HG03159 (cell line): ENCODE results near the gene NUDT16L1.
"Not testable (repeated sequence)": the region's sequence is repeated elsewhere in the genome, so short reads cannot be mapped to it uniquely, and the experiment has no call there.

ENCODE experiments used
- ATAC-seq: cut with Tn5 transposase; IDR thresholded peaks from one replicate; pipeline ENCODE4 v1.9.1; 2021; ENCODE audit warnings: mild to moderate bottlenecking, moderate library complexity; ENCODE audit not compliant: unreplicated experiment

NUDT16L1 gene

DNA sequence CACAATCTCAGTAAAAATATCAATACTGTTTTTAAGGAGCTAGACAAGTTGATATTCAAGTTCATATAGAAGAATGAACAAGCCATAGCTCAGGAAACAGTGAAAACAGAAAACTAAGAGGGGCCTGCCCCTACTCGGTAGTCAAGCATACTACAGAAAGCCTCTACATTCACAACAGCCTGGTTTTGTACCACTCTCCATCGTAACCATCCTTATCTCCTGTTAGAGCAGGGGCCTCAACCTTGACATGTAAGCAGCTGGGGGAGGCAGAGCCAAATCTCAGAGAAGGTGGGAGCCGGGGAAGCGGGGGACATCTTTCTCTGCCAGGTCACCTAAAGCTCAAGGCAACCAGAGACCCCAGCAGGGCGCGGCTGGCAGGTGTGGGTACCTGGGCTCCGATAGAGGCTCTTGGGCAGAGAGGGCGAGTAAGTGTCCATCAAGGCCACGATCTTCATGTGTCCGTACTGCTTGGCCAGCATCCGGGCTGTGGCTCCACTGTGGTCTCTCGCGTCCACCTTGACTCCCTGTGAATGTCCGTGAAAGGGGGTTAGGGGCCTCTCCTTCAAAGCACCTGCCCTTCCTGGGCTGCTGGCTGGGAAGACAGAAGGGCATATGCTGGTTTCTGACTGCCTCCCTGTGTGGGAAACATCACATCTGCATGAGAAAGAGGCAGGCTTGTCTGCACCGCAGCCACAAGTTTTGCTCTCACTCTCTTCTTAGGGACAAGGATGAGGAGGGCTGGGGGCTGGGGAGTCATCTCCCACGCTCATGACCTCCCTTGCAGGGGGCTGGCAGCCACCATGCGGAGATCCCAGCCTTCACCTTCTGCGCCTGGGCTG, 20.5 kb downstream of the NUDT16L1 start:
- no peak for ATAC-seq

DNA sequence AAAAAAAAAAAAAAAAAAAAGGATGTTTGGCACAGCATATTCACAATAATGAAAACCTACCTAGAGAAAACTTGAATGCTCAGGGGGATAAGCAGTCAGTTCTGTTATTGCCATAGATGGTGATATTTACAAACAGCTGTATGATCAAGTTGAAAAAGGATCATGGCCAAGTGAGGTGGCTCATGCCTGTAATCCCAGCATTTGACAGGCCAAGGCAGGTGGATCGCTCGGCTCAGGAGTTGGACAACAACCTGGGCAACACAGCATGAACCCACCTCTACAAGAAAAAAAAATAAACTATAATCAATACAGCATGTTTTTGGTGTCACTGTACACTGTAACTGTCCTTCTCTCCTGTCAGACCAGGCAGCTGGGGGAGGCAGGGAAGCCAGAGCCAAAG, 21.6 kb downstream of the NUDT16L1 start:
- no peak for ATAC-seq

DNA sequence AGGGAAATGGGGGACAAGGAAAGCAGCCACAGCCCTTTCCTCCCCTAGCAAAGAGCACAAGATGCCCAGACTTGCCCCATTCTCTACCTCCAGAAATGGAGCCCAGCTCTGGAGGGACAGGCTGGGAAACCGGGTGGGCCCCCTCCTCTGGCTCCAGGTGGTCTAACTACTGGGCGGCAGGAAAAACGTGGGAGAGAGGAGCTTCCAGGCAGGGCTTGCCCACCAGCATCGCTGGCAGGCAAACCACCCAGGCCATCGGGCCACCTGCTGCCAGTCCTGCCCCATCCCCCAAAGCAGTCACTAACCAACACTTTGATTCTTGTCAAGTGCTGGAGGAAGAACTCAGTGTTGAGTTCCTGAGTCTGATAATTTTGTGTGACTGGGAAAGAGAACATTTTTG, 25.1 kb downstream of the NUDT16L1 start:
- ATAC-seq = no peak

DNA sequence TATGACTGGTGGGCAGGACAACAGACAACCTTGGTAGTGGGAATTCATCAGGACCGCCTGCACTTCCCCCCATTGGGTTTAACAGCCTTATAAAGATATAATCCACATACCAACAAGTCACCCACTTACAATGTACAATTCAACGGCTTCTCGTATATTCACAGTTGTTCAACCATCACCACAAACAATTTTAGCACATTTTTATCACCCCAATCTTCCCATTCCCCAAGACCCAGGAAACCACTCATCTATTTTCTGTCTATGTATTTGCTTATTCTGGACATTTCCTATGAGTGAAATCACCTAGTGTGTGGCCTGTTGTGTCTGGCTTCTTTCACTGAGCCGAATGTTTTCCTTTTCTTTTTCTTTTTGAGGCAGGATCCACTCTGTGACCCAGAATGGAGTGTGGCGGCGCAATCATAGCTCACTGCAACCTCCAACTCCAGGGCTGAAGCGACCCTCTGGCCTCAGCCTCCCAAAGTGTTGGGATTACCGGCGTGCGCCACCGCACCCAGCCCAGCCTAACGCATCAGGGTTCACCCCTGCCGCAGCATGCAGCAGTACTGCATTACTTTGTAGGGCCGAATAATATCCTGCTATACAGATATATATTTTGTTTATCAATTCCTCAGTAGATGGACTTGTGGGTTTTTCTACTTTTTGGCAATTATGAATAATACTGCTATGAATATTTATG, 29.9 kb downstream of the NUDT16L1 start:
- no peak for ATAC-seq

GRCh38 chr16:4724661-4725270, 31.4 kb downstream of the NUDT16L1 start:
- no peak for ATAC-seq

GRCh38 chr16:4726616-4727015, 33.3 kb downstream of the NUDT16L1 start:
- ATAC-seq = no peak

DNA sequence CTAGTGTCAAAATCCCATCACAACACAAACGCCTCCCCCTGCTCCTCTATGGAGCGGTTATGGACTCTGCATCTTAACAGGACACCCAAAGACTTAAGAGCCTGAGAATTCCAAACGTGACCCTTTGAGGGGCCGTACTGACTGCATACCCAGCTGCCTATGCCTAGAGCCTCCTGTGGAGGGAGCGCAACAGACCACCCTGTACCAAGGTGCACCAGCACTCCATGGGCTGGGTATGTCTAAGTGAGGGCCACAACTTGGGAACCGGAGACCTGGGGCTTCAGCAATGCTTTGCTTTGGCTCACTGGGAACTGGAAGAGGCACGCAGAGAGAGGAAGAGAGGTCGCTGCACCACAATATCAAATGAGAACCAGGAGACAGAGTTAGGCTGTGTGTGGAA, 35.3 kb downstream of the NUDT16L1 start:
- no peak for ATAC-seq

- ATAC-seq = no peak
Measured at GRCh38 chr16:4729876-4730275, 36.5 kb downstream of the NUDT16L1 start.

GRCh38 chr16:4733211-4733742, 39.9 kb downstream of the NUDT16L1 start:
- ATAC-seq = no peak

DNA sequence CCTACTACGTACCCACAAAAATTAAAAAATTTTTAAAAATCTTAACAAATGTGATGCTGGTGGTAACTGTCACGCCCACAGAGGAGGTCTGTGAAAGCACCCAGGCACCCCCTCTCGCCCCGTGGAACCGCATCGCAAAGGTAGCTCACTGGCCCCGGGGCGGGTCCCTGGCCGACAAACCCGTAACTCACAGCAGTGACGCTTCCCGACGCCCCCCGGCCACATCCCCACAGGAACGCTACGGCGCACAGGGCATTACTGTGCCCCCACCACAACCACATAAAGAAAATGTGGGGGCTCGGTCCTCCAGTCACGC, 40.3 kb downstream of the NUDT16L1 start:
- ATAC-seq = peak; percentile 18

GRCh38 chr16:4734063-4734729, 40.8 kb downstream of the NUDT16L1 start, which contains the start of the genes ANKS3 and DNAAF8:
ANKS3 (minus strand) TSS chr16:4734271; CDS start chr16:4730149, 4,122 bp downstream.
DNAAF8 (plus strand) TSS chr16:4734537; CDS start chr16:4736515, 1,978 bp downstream.
- ATAC-seq = peak; percentile 72

DNA sequence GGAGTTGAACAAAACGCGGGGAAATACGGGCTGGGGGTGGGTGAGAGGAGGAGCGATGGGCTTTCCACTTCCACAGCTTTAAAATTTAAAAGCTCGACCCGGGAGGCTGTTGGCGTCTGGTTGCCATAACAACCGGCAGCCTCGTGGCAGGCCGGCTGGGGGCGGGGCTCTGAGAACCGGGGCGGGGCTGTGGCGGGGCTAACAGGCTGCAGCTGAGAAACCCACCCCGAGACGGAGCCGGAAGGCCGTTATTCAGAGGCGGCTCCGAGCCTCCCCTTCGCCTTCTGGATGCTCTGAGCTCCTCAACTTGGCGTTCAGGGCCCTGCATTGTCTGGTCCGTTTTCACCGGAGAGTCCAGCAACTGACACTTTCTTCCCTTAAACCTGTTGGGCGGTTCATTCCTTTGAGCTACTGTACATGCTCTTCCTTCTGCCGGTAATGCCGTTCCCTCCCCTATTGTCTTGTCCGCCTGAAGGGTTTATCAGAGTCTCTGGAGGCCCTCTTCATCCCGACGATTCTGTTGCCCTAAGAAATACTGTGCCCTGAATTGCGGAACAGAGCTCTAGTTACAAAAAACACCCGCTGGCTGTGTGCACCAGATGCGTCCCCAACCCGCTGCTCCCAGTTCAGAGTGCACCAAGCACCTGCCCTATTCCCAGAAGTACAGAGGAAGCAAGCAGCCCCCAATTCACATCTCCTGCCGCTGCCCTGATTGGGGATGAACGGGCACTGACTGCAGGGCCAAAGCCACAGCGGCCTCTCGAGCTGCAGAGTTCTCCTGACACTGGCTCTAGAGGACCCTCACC, 41.6 kb downstream of the NUDT16L1 start:
- ATAC-seq = peak; percentile 58

GRCh38 chr16:4736546-4736945, 43.2 kb downstream of the NUDT16L1 start:
- ATAC-seq = no peak

DNA sequence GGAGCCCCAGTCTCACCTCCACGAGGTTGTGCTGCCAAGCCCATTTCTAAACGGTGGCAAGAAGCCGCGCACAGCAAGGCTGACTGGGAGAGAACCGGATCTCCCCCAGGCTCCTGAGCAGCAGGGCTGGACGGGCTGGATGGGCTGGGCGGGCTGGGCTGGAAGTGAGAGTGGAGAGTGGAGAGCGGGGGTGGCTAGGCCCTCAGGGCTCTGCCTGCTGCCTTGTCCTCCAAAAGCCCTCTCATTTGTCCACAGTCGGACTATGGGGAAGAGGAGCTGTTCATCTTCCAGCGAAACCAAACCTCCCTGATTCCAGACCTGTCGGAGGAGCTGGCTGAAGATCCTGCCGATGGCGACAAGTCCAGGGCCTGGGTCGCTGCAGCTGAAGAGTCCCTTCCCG, 44.2 kb downstream of the NUDT16L1 start:
- no peak for ATAC-seq

DNA sequence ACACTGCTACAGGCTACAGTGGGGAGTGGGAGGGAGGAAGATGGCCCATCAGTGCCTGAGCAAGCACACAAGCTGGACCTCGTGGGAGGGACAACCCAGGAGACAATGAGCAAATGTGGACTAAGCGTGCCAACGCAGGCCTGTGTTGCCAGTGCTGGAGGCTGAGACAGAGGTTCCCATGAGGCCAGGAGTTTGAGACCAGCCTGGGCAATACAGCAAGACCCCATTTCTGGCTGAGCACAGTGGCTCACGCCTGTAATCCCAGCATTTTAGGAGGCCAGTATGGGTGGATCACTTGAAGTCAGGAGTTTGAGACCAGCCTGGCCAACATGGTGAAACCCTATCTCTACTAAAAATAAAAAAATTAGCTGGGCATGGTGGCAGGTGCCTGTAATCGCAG, 45.0 kb downstream of the NUDT16L1 start:
- ATAC-seq = not testable (repeated sequence)

DNA sequence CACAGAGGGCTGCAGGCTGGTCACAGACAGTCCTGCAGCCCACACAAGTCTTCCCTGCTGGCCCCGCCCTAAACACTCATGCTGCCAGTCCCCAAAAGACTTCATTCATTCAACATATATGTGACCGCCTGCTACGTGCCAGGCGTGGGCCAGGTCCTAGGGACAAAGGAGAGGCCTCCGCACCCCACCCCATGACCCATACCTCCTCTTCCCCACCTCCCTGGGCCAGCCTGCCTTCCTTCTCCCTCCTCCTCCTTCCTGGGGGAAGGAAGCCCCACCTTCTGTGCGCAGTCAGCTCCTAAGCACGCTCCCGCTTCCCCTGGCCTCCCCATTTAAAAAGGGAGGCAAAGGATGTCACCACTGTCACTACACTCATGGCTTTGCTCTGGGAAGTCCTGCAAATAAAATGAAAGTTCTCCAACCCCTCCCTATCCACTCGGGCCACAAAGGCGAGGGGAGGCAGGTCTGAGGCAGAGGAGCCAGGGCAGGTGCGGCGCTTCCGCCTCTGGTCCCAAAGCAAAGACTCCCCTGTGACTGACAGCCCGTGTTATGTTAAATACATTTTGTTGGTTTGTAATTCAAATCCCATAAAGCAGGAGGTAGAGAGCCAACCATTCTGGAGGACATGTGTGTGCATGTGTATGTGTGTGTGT, 50.0 kb downstream of the NUDT16L1 start:
- no peak for ATAC-seq

DNA sequence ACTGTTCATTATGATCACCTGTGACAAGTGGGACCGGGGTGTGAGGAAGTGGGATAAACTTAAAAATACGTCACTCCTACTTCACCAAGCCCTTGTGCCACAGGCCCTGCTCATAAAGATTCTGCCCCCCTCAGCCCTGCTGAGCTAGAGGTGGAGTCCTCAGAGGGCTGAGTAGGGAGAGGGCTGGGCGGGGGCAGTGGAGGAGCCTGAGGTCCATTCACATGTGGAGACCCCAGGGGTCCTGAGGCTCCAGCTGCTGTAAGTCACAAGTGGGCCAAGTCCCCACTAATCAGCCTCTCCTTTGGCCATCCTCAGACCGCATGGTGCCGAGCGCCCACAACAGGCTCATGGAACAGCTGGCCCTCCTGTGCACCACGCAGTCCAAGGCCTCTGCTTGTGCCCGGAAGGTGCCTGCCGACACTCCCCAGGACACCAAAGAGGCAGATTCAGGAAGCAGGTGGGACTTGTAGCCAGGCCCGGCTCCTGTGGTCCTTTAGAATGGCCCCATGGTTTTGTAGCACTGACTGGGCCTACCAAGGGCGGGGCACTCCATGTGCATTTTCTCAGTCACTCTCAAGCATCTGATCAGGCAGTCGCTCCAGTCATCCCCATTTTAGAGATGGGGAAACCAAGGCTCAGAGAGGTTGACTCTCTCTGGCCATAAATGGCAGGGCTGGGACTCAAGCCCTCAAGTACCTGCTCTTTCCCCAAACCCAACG, 51.4 kb downstream of the NUDT16L1 start:
- no peak for ATAC-seq

GRCh38 chr16:4745274-4745569, 51.9 kb downstream of the NUDT16L1 start:
- ATAC-seq = no peak
